Karpas-422 (cell line): ENCODE data around the gene SAMD4B. TPM values are rescaled to one million over a fixed set of nuclear protein-coding genes. Genes with fewer than 3 reads are reported as not detected.
A peak's percentile ranks its signal among the peaks of the same experiment; 100 is the strongest.

Experiments
- DNase-seq: peaks from one replicate; pipeline ENCODE4 v3.0.0-alpha.2; 2015
- H2AFZ ChIP-seq: fragments of 200-600 bp; sonication (generic); 2 replicates; pipeline ENCODE4 v1.6.1; 2014; ENCODE audit warnings: antibody characterized with exemption, low read length, mixed read lengths
- H3K27ac ChIP-seq: fragments of 200-600 bp; sonication (generic); 2 replicates; pipeline ENCODE4 v1.5.1; 2014; ENCODE audit warnings: mild to moderate bottlenecking, low read length, moderate library complexity
- H3K27me3 ChIP-seq: fragments of 200-600 bp; sonication (generic); 2 replicates; pipeline ENCODE4 v1.6.1; 2014; ENCODE audit warnings: low read length, mixed read lengths
- H3K36me3 ChIP-seq: fragments of 200-600 bp; sonication (generic); 2 replicates; pipeline ENCODE4 v1.6.1; 2014; ENCODE audit warnings: low read length, mixed read lengths; ENCODE audit not compliant: insufficient read depth
- H3K4me1 ChIP-seq: fragments of 200-600 bp; sonication (generic); 2 replicates; pipeline ENCODE4 v1.6.1; 2014; ENCODE audit warnings: mild to moderate bottlenecking, low read length, mixed read lengths
- H3K4me2 ChIP-seq: fragments of 200-600 bp; sonication (generic); 2 replicates; pipeline ENCODE4 v1.6.1; 2014; ENCODE audit warnings: low read length, low read depth, mild to moderate bottlenecking; ENCODE audit not compliant: poor library complexity, severe bottlenecking
- H3K4me3 ChIP-seq: fragments of 200-600 bp; sonication (generic); 2 replicates; pipeline ENCODE4 v1.5.1; 2014; ENCODE audit warnings: mild to moderate bottlenecking, antibody characterized with exemption, low read length, mixed read lengths
- H3K79me2 ChIP-seq: fragments of 200-600 bp; sonication (generic); 2 replicates; pipeline ENCODE4 v1.6.1; 2014; ENCODE audit warnings: mild to moderate bottlenecking, low read length, mixed read lengths
- H3K9ac ChIP-seq: fragments of 200-600 bp; sonication (generic); 2 replicates; pipeline ENCODE4 v1.6.0; 2014; ENCODE audit warnings: low read length
- H3K9me2 ChIP-seq: fragments of 200-600 bp; sonication (generic), shearing (Covaris generic); replicated peaks from 2 replicates; pipeline ENCODE4 v1.6.0; 2014; ENCODE audit warnings: mild to moderate bottlenecking, low read length, moderate library complexity; ENCODE audit not compliant: insufficient read depth
- H3K9me3 ChIP-seq: fragments of 300-700, 200-600 bp; sonication (generic); 2 replicates; pipeline ENCODE4 v1.6.1; 2014; ENCODE audit warnings: low read length, mixed read lengths
- H4K20me1 ChIP-seq: fragments of 200-600 bp; sonication (generic); 2 replicates; pipeline ENCODE4 v1.6.1; 2014; ENCODE audit warnings: mild to moderate bottlenecking, antibody characterized with exemption, low read length, low read depth; ENCODE audit not compliant: insufficient read depth
- total RNA-seq: library from RNA; depleted of rRNA; stranded (reverse); fragments of >200 nt; shearing (Covaris generic); gene quantifications from 2 replicates; pipeline ENCODE4 v1.2.3, GENCODE V29; 2014; ENCODE audit warnings: low replicate concordance

Gene SAMD4B
- total RNA-seq, 1 experiment from 2014 or later = 50.9 TPM

DNA sequence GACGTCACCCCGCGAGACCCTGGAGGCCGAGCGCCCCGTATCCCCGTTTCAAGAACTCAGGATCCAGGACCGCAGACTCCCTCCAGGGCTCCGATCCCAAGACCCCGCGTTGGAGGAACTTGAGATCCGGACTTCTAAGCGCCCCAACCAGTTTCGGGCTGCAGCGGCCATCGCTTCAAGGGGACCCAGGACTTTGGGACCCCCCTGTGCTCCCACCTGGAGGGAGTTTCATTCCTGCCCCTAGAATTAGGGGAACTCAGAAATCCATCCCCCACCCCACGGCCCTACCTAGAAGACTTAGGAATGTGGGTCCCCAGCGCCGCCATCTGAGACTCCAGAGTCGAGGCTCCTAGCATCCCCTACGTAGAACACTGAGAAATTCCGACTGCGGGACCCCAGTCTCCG, 70.6 kb downstream of the SAMD4B start:
- Histone ChIP-seq H3K4me1 (peaks cover 49% of the 10 kb centered on the region), H4K20me1 (peaks cover 10% of the 10 kb centered on the region), H2AFZ (peak overlapping the region; percentile 66), H3K36me3 (no peaks in the 10 kb centered on the region), H3K9ac (peak overlapping the region; percentile 91), H3K79me2 (peaks cover 21% of the 10 kb centered on the region), H3K9me2 (no peaks in the 10 kb centered on the region), H3K9me3 (no peaks in the 10 kb centered on the region), H3K27ac (peak overlapping the region; percentile 85), H3K4me2 (peak overlapping the region; percentile 89), H3K4me3 (peak overlapping the region; percentile 88), H3K27me3 (no peaks in the 10 kb centered on the region)
- no peak for DNase-seq

DNA sequence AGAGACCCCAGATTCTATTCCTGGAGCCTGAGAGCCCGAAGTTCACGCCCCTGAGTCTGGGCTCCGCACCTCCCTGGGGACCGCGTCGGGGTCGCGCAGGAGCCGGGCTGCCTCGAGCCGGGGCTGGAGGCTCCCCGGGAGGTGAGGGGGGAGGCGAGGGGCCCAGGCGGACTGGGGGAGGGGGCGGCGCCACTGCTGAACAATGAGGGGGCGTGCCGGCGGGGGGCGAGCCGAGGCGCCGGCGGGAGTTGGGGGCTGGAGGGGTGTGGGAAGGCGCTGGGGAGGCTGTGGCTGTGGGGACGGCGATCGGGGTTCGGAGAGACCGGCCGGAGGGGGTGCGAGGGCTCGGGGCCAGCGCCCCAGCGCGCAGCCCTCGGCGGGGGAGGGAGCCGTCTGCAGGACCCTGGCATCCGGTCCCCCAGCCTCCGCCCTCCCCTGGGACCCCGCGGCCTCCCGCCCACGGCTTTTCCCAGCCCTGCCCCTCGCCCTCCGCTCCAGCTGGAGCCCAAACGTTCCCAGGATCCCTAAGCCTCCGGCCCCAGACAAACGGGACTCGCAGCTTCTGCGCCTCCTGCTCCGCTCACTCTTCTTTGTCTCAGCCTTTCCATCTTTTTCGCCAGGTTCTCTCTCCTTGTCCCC, 71.2 kb downstream of the SAMD4B start:
- peak; percentile 76 for DNase-seq
- Histone ChIP-seq H3K36me3 (no peaks in the 10 kb centered on the region), H3K27me3 (no peaks in the 10 kb centered on the region), H3K9ac (peak overlapping the region; percentile 91), H3K9me2 (no peaks in the 10 kb centered on the region), H3K27ac (peak overlapping the region; percentile 85), H2AFZ (peak overlapping the region; percentile 66), H4K20me1 (peaks cover 5% of the 10 kb centered on the region; the same call in 1 of the 2 replicates), H3K4me2 (peak overlapping the region; percentile 89), H3K79me2 (peaks cover 15% of the 10 kb centered on the region), H3K9me3 (no peaks in the 10 kb centered on the region), H3K4me3 (peak overlapping the region; percentile 88), H3K4me1 (peaks cover 44% of the 10 kb centered on the region)

- Histone ChIP-seq H3K4me3 (peak overlapping the region; percentile 88), H3K4me1 (peaks cover 38% of the 10 kb centered on the region), H3K4me2 (peak overlapping the region; percentile 89), H3K9ac (peak overlapping the region; percentile 91), H2AFZ (no peak overlapping the region), H4K20me1 (no peaks in the 10 kb centered on the region), H3K79me2 (peaks cover 10% of the 10 kb centered on the region), H3K36me3 (no peaks in the 10 kb centered on the region), H3K27me3 (no peaks in the 10 kb centered on the region), H3K9me3 (no peaks in the 10 kb centered on the region), H3K27ac (peak overlapping the region; percentile 85), H3K9me2 (no peaks in the 10 kb centered on the region)
- DNase-seq = peak; percentile 42
Measured at GRCh38 chr19:39413911-39414608, 71.8 kb downstream of the SAMD4B start.

GRCh38 chr19:39415111-39416046, 73.2 kb downstream of the SAMD4B start:
- Histone ChIP-seq H3K4me2 (no peak overlapping the region), H3K9me2 (no peaks in the 10 kb centered on the region), H4K20me1 (no peaks in the 10 kb centered on the region)

GRCh38 chr19:39416152-39417120, 74.2 kb downstream of the SAMD4B start:
- no peaks in the 10 kb centered on the region for H3K9me3 ChIP-seq
- H2AFZ ChIP-seq = no peak overlapping the region
- no peak overlapping the region for H3K27ac ChIP-seq
- H3K36me3 ChIP-seq = no peaks in the 10 kb centered on the region
- no peaks in the 10 kb centered on the region for H4K20me1 ChIP-seq
- H3K4me1 ChIP-seq = peaks cover 15% of the 10 kb centered on the region
- H3K4me3 ChIP-seq = no peak overlapping the region
- DNase-seq = no peak
- no peak overlapping the region for H3K9ac ChIP-seq
- no peak overlapping the region for H3K4me2 ChIP-seq
- H3K79me2 ChIP-seq = peaks cover 10% of the 10 kb centered on the region
- no peaks in the 10 kb centered on the region for H3K27me3 ChIP-seq
- H3K9me2 ChIP-seq = no peaks in the 10 kb centered on the region

More at GRCh38 chr19:39415111-39416046, 73.2 kb downstream of the SAMD4B start:
- H2AFZ ChIP-seq = no peak overlapping the region
- H3K4me3 ChIP-seq = no peak overlapping the region
- peaks cover 26% of the 10 kb centered on the region for H3K4me1 ChIP-seq
- no peaks in the 10 kb centered on the region for H3K9me3 ChIP-seq
- H3K36me3 ChIP-seq = no peaks in the 10 kb centered on the region
- H3K27me3 ChIP-seq = no peaks in the 10 kb centered on the region
- no peak overlapping the region for H3K27ac ChIP-seq
- H3K9ac ChIP-seq = no peak overlapping the region
- H3K79me2 ChIP-seq = peaks cover 10% of the 10 kb centered on the region
- DNase-seq = peak; percentile 44

- Histone ChIP-seq H3K79me2 (peaks cover 10% of the 10 kb centered on the region), H2AFZ (no peak overlapping the region), H3K9me3 (no peaks in the 10 kb centered on the region), H3K9ac (no peak overlapping the region), H3K27ac (no peak overlapping the region), H3K27me3 (no peaks in the 10 kb centered on the region), H3K9me2 (no peaks in the 10 kb centered on the region), H3K4me2 (no peak overlapping the region), H3K36me3 (no peaks in the 10 kb centered on the region), H4K20me1 (no peaks in the 10 kb centered on the region), H3K4me1 (peaks cover 10% of the 10 kb centered on the region), H3K4me3 (no peak overlapping the region)
- DNase-seq = no peak
Measured at GRCh38 chr19:39417463-39418181, 75.4 kb downstream of the SAMD4B start.

GRCh38 chr19:39419003-39419402, 76.8 kb downstream of the SAMD4B start:
- Histone ChIP-seq H3K27ac (no peak overlapping the region), H3K9ac (no peak overlapping the region), H3K36me3 (no peaks in the 10 kb centered on the region), H2AFZ (no peak overlapping the region), H3K9me2 (no peaks in the 10 kb centered on the region), H4K20me1 (no peaks in the 10 kb centered on the region), H3K9me3 (no peaks in the 10 kb centered on the region), H3K4me1 (peaks cover 4% of the 10 kb centered on the region), H3K79me2 (peaks cover 5% of the 10 kb centered on the region), H3K4me2 (no peak overlapping the region), H3K4me3 (no peak overlapping the region), H3K27me3 (no peaks in the 10 kb centered on the region)
- DNase-seq = no peak
